ENCODE measurements around the gene PRTFDC1. TPM values are rescaled to one million over a fixed set of nuclear protein-coding genes. Genes with fewer than 3 reads are reported as not detected.

The PRTFDC1 gene
- 9.4 and 15.8 TPM in 2 replicates for total RNA-seq

GRCh38 chr10:24952143-24952706 lies at the start of gene PRTFDC1:
PRTFDC1 (minus strand) TSS chr10:24952606; CDS start chr10:24952575, 31 bp downstream.

Other genes with a start within 250 kb of the PRTFDC1 start
- 100 and 111 TPM in 2 replicates for gene ARHGAP21, start 228.7 kb downstream of the PRTFDC1 start, total RNA-seq
- gene ENKUR, start 63.6 kb upstream of the PRTFDC1 start, total RNA-seq, result 0.07 and 0.17 TPM in 2 replicates
- gene THNSL1, start 64.0 kb upstream of the PRTFDC1 start, total RNA-seq, result 5.1 and 7.0 TPM in 2 replicates
- 0.26 and 0.33 TPM in 2 replicates for gene GPR158, start 222.4 kb upstream of the PRTFDC1 start, total RNA-seq